ENCODE results near the gene EXOC3L1.

Gene EXOC3L1

GRCh38 chr16:67146523-67147357 lies 43.2 kb downstream of the EXOC3L1 start:
- DNase-seq: no peak

- DNase-seq: no peak
These were observed 44.2 kb downstream of the EXOC3L1 start for GRCh38 chr16:67145746-67146145.

- no peak for DNase-seq
These were observed 45.0 kb downstream of the EXOC3L1 start for GRCh38 chr16:67144943-67145342.

GRCh38 chr16:67142342-67142741 lies 47.6 kb downstream of the EXOC3L1 start:
- DNase-seq: no peak

GRCh38 chr16:67141391-67141790 lies 48.5 kb downstream of the EXOC3L1 start:
- DNase-seq: no peak

GRCh38 chr16:67137605-67138004 lies 52.3 kb downstream of the EXOC3L1 start:
- DNase-seq: no peak

Data from NCI-H2029 treated with DMSO at 0.1 percent for 48 hours (cell line).